IMR-90 (cell line): ENCODE data around the gene NLRP1. TPM values are rescaled to one million over a fixed set of nuclear protein-coding genes. Genes with fewer than 3 reads are reported as not detected.

Source experiments
- MAFK ChIP-seq: IDR thresholded peaks from 2 replicates; pipeline ENCODE4 v1.6.1; 2012; ENCODE audit warnings: low read depth, low read length, improper control_type of control experiment
- MAZ ChIP-seq: IDR thresholded peaks from 2 replicates; pipeline ENCODE4 v1.6.1; 2012; ENCODE audit warnings: low read depth, mild to moderate bottlenecking, low read length, improper control_type of control experiment, moderate library complexity, borderline replicate concordance
- RCOR1 ChIP-seq: IDR thresholded peaks from 2 replicates; pipeline ENCODE4 v1.6.1; 2012; ENCODE audit warnings: mild to moderate bottlenecking, low read length, improper control_type of control experiment; ENCODE audit not compliant: insufficient replicate concordance
- polyA plus RNA-seq, 3 experiments: library from polyadenylated mRNA; depleted of rRNA; stranded (reverse); fragments of >200 nt; gene quantifications; 2 replicates each; pipeline ENCODE4 v1.2.3, GENCODE V29; 2012; ENCODE audit warnings: low replicate concordance in 1 of 3
- total RNA-seq: library from RNA; depleted of rRNA; stranded (reverse); fragments of >200 nt; gene quantifications from 2 replicates; pipeline ENCODE4 v1.2.3, GENCODE V29; 2012
- TF ChIP-seq, protein P1 (sequence below): conservative IDR thresholded peaks from 2 replicates; pipeline ENCODE4 v1.5.1; 2012; ENCODE audit warnings: mild to moderate bottlenecking, low read depth, low read length, improper control_type of control experiment

NLRP1 gene
- total and polyA plus RNA-seq, 2 of the 4 experiments (the other 2 are of a cell fraction) = 134 to 340 TPM

DNA sequence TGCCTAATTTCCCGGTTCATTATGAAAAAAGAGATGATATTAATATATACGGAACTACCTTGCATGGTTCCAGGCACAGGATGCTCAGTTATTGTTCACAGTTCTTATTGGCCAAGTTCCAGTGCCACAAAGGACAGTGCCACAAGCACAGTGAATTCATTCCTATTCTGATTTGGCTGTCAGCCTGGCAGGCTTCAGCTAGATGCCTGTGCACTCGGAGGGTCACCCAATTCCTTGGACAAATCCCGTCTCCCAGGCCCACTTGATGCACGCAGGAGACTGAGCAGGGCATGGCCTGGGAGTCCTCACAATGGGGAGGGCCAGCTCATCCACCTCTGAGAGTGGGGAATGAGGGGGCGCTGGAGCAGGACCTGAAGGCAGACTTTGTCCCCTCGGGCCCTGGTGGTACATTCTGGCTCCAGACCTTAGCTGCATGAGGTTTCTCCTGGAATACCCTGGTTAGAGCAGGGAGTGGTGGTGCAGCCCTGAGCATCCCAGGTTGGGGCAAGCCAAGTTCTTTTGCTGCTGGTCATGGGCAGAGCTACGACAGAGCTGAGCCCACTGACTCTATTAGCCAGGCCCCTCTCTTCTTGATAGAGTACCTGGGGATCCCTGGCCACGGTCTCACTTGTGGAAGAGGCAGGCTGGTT lies 56.6 kb downstream of the NLRP1 start (continued):
- TF ChIP-seq, protein P1, sequence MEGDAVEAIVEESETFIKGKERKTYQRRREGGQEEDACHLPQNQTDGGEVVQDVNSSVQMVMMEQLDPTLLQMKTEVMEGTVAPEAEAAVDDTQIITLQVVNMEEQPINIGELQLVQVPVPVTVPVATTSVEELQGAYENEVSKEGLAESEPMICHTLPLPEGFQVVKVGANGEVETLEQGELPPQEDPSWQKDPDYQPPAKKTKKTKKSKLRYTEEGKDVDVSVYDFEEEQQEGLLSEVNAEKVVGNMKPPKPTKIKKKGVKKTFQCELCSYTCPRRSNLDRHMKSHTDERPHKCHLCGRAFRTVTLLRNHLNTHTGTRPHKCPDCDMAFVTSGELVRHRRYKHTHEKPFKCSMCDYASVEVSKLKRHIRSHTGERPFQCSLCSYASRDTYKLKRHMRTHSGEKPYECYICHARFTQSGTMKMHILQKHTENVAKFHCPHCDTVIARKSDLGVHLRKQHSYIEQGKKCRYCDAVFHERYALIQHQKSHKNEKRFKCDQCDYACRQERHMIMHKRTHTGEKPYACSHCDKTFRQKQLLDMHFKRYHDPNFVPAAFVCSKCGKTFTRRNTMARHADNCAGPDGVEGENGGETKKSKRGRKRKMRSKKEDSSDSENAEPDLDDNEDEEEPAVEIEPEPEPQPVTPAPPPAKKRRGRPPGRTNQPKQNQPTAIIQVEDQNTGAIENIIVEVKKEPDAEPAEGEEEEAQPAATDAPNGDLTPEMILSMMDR = no peak
- no peak for TF ChIP-seq RCOR1
- TF ChIP-seq MAZ = no peak
- no peak for TF ChIP-seq MAFK
